ENCODE measurements around the gene KLHL17.

KLHL17 gene

GRCh38 chr1:952603-953002, 7.8 kb upstream of the KLHL17 start:
- DNase-seq (ENCODE audit: low read depth) = no peak

DNA sequence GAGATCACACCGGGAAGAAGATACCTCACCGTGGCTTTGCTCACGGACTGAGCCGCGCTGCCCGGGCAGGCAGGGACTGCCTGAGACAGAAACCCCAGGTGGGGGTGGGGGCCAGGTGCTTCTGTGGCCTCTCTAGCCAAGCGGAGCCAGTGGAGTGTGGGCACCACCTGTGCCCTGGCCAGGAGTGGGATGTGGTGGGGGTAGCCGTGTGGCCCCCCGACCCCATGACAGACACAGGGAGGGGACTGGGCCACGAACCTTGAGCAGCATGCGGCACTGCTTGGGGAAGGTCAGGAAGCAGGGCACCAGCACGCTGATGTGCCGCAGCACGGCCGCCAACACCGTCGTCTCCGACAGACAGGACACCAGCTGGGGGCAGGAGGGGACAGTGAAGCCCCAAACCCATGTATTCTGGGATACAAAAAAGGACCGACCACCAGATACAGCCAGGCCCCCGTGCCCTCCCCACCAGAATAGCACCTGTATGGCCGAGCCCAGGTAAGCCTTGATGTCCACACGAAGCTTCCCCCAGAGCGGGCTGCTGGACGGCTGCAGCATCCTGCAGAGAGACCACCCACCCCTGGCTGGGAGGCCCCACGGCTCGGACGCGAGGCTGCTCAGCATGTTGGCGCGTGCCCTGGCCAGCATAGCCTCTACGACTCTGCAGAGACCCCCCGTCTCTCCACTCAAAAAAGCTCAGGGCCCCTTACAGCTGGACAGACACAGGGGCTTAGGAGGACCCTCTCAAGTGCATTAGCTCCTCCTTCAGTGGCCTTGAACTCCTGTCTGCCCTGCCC, 6.7 kb upstream of the KLHL17 start:
- no peak for DNase-seq (ENCODE audit: low read depth)

DNA sequence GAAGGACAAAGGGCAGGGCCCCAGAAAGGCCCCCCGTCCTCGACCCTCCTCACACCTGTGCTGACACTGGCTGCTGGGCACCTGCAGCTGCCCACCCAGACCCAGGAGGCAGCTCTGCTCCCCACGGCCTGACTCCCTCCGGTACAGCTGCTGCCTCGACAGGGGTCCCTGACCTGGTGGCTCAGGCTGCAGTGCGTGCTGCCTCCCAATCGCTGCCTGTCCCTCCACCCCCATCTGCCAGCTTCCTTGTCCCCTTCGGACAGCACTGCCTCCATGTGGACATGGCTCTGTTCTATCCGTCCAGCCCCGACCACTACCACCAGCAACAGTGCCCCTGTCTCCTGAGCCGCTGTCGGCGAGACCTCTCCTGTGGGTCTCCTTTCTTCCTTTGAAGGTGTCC, 5.5 kb upstream of the KLHL17 start:
- no peak for DNase-seq (ENCODE audit: low read depth)

DNA sequence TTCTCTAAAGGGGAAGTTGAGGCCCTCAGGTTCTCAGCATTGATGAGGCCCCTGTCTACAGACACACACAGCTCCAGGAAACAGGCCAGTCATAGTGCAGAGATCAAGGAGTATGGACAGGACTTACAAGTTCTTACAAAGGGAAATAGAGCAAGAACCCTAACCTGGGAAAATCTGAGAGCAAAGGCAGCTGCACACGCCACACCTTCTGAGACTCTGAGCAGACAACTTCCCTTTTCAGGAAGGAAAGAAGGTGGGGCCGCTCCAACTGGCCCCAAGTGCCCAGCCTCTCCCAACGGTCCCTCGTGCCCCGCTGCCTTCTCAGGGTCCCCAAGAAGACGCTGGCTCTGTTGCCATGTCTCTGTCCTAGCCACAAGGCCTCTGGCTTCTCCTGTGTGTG, 4.9 kb upstream of the KLHL17 start:
- DNase-seq (ENCODE audit: low read depth) = no peak

GRCh38 chr1:956636-957035, 3.7 kb upstream of the KLHL17 start:
- no peak for DNase-seq (ENCODE audit: low read depth)

- peak; percentile 94 for DNase-seq (ENCODE audit: low read depth)
Measured at GRCh38 chr1:958823-959730, 1.3 kb upstream of the KLHL17 start, which contains the start of gene NOC2L. Gene NOC2L (minus strand): TSS chr1:959256. CDS start chr1:959240, 16 bp downstream.

DNA sequence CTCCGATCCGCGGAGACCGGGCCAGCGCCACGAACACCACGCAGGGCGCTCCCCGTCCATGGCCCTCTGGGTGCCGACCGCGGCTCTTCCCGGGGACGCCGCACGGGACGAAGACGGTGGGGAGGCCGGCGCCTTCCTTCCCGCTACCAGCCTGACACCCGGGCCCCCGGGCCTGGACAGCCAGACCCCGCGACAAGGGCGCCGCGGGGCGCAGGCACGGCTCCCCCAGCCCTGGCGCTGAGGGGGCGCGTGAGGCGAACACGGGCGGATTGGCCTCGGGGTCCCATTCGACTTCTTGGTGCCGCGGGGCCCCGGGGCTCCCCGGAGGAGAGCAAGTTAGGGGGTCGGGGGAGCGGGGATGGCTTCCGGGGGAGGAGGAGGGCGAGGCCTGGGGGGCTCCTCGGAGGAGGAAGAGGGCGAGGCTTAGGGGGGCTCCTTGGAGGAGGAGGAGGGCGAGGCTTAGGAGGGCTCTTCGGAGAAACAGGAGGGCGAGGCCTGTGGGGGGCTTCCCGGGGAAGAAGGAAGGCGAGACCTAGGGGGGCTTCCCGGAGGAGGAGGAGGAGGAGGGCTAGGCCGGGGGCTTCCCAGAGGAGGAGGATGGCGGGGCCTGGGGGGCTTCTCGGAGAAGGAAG, 537 bp upstream of the KLHL17 start:
- no peak for DNase-seq (ENCODE audit: low read depth)

DNA sequence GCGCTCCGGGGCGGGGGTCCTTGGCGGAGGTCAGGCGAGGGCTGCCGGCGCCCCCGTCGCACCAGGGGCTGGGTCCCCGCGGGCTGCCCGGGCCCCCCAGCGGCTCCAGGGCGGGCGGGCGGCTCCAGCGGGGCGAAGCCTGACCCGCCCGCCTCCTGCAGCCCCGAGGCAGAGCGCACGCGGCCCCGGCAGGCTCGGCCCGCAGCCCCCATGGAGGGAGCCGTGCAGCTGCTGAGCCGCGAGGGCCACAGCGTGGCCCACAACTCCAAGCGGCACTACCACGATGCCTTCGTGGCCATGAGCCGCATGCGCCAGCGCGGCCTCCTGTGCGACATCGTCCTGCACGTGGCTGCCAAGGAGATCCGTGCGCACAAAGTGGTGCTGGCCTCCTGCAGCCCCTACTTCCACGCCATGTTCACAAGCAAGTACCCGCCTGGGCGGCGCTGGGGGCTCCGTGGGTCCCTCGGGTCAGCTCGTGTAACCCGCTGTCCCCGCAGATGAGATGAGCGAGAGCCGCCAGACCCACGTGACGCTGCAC, 817 bp downstream of the KLHL17 start:
- no peak for DNase-seq (ENCODE audit: low read depth)

DNA sequence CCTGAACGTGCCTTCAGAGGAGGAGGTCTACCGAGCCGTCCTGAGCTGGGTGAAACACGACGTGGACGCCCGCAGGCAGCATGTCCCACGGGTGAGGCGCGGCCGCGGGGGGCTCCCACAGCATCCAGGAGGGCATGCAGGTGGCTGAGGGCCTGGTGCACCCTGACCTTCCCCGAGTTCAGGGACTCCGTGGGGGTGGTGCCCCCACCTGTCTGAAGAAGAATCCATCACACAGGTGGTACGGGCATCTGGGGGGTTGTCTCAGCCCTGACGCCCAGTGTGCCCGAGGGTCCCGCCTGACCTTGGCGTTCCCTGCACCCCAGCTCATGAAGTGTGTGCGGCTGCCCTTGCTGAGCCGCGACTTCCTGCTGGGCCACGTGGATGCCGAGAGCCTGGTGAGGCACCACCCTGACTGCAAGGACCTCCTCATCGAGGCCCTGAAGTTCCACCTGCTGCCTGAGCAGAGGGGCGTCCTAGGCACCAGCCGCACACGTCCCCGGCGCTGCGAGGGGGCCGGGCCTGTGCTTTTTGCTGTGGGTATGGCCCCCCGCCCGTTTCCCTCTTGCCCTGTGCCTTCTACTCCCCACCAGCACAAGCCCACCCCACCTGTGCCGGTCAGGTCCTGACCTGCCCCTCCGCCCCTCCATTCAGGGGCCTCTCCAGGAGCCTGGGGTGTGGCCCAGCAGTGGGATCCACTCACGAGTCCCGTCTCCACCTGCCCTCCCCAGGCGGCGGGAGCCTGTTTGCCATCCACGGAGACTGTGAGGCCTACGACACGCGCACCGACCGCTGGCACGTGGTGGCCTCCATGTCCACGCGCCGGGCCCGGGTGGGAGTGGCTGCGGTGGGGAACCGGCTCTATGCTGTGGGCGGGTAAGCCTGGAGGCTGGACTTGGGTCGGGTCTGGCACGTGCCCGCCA, 2.3 kb downstream of the KLHL17 start:
- no peak for DNase-seq (ENCODE audit: low read depth)

DNA sequence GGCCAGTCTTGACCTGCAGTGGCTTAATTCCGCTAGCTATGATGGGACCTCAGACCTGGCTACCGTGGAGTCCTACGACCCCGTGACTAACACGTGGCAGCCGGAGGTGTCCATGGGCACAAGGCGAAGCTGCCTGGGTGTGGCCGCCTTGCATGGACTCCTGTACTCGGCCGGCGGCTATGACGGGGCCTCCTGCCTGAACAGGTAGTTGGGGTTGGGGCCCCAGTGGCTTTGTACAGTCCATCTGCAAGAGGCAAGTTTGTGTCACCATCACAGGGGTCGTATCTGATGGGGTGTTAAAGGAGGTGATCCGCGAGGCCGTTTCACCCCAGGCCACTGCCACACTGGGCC, 2.9 kb downstream of the KLHL17 start:
- no peak for DNase-seq (ENCODE audit: low read depth)

GRCh38 chr1:963746-964525, 3.6 kb downstream of the KLHL17 start:
- DNase-seq (ENCODE audit: low read depth) = no peak

- no peak for DNase-seq (ENCODE audit: low read depth)
Measured at GRCh38 chr1:964691-965525, 4.5 kb downstream of the KLHL17 start.

DNA sequence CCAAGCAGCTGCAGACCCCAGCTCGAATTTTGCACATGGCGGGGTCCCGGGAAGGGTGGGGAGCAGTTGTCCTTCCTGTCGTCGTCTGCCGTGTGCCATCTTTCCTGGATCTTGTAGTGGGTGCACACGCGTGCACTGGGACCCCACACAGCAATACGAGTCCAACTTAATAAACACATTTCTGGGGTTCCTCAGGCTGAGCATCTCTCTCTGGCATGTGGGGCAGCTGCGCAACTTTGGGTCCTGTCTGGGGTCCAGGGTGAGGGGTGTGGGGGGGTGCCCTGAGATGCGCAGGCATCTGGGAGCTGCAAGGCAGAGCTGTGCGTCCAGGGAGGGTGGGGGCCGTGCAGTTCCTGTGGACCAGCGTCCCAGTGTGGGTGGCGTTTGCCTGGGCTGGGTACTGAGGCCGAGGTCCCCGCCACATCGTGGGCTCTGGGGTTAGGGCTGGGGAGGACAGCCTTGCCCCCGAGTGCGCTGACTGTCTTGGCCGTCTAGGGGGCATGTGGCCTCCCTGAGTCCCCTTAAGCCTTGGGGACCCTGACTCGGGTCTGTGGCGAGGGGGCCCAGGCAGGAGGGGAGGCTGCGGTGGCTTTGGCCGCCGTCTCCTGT, 5.2 kb downstream of the KLHL17 start:
- DNase-seq (ENCODE audit: low read depth) = no peak

- no peak for DNase-seq (ENCODE audit: low read depth)
Measured at GRCh38 chr1:966135-966703, 5.8 kb downstream of the KLHL17 start, which contains the start of gene PLEKHN1. Gene PLEKHN1 (plus strand): TSS chr1:966482. CDS start chr1:966532, 50 bp downstream.

DNA sequence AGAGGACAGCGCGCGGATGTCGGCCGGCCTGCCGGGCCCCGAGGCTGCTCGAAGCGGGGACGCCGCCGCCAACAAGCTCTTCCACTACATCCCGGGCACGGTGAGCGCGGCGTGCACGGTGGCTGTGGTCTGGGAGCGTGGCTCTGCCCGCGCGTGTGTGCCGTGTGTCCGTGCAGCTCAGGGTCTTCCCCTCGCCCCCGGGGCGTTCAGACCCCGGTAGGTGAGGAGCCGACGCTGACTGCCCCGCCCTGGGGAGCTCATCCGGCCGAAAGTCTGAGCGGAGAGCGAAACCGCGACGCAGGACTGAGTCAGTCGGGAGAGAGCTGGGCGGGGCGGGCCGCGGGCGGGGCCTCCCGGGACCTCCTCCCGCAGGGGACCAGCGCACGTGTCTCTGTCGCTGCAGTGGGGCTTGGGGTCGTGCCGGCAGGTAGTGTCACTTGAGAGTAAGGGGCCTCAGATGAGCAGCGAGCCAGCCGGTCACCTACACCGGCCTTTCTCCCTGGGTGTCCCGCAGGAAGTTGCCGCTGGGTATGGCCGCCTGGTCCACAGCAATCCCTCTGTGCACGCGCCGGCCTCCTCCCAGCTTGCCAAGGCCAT, 6.4 kb downstream of the KLHL17 start:
- peak; percentile 73 for DNase-seq (ENCODE audit: low read depth)

- DNase-seq (ENCODE audit: low read depth) = no peak
Measured at GRCh38 chr1:967466-968343, 7.3 kb downstream of the KLHL17 start.

DNA sequence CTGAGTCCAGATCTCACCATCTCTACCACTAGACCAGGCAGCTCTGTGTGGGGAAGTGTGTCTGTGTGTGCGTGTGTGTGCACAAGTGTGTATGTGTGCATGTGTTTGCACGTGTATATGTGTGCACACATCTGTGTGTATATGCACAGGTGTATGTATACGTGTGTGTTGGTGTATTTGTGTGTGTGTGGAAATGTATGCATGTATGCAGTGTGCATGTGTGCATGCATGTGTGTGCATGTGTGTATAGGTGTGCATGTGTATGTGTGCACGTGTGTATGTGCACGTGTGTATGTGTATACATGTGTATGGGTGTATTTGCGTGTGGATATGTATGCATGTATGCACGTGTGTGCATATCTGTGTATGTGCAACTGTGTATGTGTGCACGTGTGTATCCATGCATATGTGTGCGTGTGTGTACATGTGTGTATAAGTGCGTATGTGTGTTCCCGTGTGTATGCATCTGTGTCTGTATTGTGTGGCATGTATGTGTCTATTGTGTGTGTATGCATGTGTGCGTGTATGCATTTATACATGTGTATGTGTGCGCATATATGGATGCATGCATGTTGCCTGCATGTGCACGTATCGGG, 9.0 kb downstream of the KLHL17 start:
- DNase-seq (ENCODE audit: low read depth) = no peak

Measured in stimulated activated CD8-positive, alpha-beta memory T cell treated with anti-CD3 and anti-CD28 coated beads, Interleukin-12 subunit alpha, Interleukin-12 subunit beta, amount 100 ng/mL, for 1 hour (primary cell).